ENCODE data around the gene PLK2. TPM values are rescaled to one million over a fixed set of nuclear protein-coding genes. Genes with fewer than 3 reads are reported as not detected.

Gene PLK2
- total and polyA plus RNA-seq, 11 donors: 18.4 to 169 (median 100) TPM

DNA sequence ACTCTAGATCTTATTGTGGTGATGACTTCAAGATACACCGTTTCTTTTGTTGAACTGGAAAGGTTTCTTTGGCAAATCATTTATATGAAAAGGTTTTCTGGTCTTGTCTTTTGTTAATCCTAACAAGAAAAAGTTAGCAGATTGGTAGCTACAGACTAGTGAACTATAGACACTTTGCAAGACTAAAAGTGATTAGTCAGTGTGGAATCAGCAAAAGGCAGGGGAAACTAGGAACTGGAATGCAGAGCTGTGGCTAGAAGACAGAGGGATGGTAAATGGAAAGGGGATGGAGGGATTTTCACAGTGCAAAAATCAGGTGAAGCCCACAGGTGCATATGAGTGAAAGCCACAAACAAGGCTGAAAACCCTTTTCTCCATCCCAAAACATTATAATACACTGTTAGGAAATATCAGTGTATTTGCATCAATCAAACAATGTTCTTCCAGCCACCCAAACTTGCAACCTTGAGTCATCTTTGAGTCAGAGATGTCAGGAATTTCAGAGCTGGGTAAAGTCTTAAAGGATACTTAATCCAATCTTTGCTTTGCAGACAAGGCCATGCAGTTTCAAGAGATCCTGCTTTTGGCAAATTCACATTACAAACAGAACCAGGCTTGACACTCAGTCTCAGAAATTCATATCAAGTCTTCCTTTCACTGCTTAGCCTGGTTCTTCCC is 52.7 kb downstream of the PLK2 start:
- intact Hi-C loops (cut with DNase I): no loop called here
- no peak for ATAC-seq
- Histone ChIP-seq H3K4me3 (no peak overlapping the region), H3K36me3 (no peaks in the 10 kb centered on the region), H3K27ac (no peak overlapping the region), H3K27me3 (no peaks in the 10 kb centered on the region), H3K4me1 (peaks cover 0 to 9% (median 0%) of the 10 kb centered on the region in 12 donors), H3K9me3 (no peaks in the 10 kb centered on the region)
- no peak for DNase-seq
- TF ChIP-seq, protein P1, sequence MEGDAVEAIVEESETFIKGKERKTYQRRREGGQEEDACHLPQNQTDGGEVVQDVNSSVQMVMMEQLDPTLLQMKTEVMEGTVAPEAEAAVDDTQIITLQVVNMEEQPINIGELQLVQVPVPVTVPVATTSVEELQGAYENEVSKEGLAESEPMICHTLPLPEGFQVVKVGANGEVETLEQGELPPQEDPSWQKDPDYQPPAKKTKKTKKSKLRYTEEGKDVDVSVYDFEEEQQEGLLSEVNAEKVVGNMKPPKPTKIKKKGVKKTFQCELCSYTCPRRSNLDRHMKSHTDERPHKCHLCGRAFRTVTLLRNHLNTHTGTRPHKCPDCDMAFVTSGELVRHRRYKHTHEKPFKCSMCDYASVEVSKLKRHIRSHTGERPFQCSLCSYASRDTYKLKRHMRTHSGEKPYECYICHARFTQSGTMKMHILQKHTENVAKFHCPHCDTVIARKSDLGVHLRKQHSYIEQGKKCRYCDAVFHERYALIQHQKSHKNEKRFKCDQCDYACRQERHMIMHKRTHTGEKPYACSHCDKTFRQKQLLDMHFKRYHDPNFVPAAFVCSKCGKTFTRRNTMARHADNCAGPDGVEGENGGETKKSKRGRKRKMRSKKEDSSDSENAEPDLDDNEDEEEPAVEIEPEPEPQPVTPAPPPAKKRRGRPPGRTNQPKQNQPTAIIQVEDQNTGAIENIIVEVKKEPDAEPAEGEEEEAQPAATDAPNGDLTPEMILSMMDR (IDR thresholded peaks at IDR 0.05): no peak
- no peak for TF ChIP-seq POLR2A (IDR thresholded peaks at IDR 0.05)
- WGBS, 4 donors: 90 to 97% (median 94%) methylated on average over 1 of the region's 1 CpG

GRCh38 chr5:58406394-58406793 is 53.5 kb downstream of the PLK2 start:
- no peaks in the 10 kb centered on the region for H3K27me3 ChIP-seq
- no peaks in the 10 kb centered on the region for H3K36me3 ChIP-seq
- H3K4me3 ChIP-seq: no peak overlapping the region
- 76 to 100% (median 91%) methylated on average over 2 of the region's 2 CpGs for WGBS, 4 donors
- DNase-seq: no peak
- TF ChIP-seq, protein P1 (IDR thresholded peaks at IDR 0.05): no peak
- TF ChIP-seq POLR2A (IDR thresholded peaks at IDR 0.05): no peak
- H3K27ac ChIP-seq: no peak overlapping the region
- peaks cover 0 to 9% (median 0%) of the 10 kb centered on the region in 12 donors for H3K4me1 ChIP-seq
- H3K9me3 ChIP-seq: no peaks in the 10 kb centered on the region
- intact Hi-C loops (cut with DNase I): no loop called here
- no peak for ATAC-seq

DNA sequence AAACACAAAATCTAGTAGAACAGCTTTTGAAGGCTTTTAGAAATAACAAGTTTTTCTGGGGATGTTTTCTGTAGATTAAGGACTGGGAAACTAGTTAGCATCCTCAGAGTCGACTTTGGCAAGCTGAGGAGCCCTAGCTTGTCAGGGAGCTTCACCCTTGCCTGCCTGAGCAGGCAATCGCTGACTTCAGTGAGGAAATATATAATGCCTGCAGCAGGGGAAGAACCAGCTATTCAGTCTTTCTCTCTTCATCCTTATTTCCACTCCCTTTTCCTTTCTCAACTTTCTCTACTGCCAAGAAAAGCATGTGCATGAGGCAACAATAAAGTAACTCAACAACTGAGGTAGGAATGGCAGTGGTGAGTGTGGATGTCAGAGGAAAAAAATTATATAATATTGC is 54.7 kb downstream of the PLK2 start:
- Histone ChIP-seq H3K27me3 (no peaks in the 10 kb centered on the region), H3K9me3 (no peaks in the 10 kb centered on the region), H3K36me3 (no peaks in the 10 kb centered on the region), H3K4me3 (no peak overlapping the region), H3K27ac (no peak overlapping the region), H3K4me1 (peaks cover 0 to 9% (median 0%) of the 10 kb centered on the region in 12 donors)
- ATAC-seq (no peak), DNase-seq (no peak)
- TF ChIP-seq, protein P1 (IDR thresholded peaks at IDR 0.05): no peak
- no peak for TF ChIP-seq POLR2A (IDR thresholded peaks at IDR 0.05)
- 41 to 64% (median 44%) methylated on average over 2 of the region's 2 CpGs for WGBS, 4 donors
- intact Hi-C loops (cut with DNase I): no loop called here

- H3K9me3 ChIP-seq: no peaks in the 10 kb centered on the region
- TF ChIP-seq, protein P1 (IDR thresholded peaks at IDR 0.05): no peak
- no peak for TF ChIP-seq POLR2A (IDR thresholded peaks at IDR 0.05)
- peaks cover 0 to 9% (median 0%) of the 10 kb centered on the region in 12 donors for H3K4me1 ChIP-seq
- intact Hi-C loops (cut with DNase I): no loop called here
- WGBS, 4 donors: 79 to 96% (median 87%) methylated on average over 3 of the region's 3 CpGs
- H3K36me3 ChIP-seq: no peaks in the 10 kb centered on the region
- H3K27me3 ChIP-seq: no peaks in the 10 kb centered on the region
- H3K4me3 ChIP-seq: no peak overlapping the region
- DNase-seq (no peak), ATAC-seq (no peak)
- no peak overlapping the region for H3K27ac ChIP-seq
Measured at GRCh38 chr5:58404734-58405133, 55.2 kb downstream of the PLK2 start.

Other genes with a start within 250 kb of the PLK2 start
- gene GAPT, start 31.3 kb upstream of the PLK2 start, total RNA-seq: 1 to 10 TPM in 1 of 9 donors, under 1 TPM in 5, not detected in 3; 0.09 to 1.4 (median 0.65) TPM
- under 1 TPM; 0.22 to 0.23 TPM for gene GAPT, start 31.3 kb upstream of the PLK2 start, polyA plus RNA-seq
- gene RAB3C, start 123.0 kb upstream of the PLK2 start, total RNA-seq: 1 to 10 TPM in 3 of 9 donors, under 1 TPM in 4, not detected in 2; 0.07 to 3.8 (median 0.94) TPM
- under 1 TPM; 0.04 to 0.57 TPM for gene RAB3C, start 123.0 kb upstream of the PLK2 start, polyA plus RNA-seq

Data from heart left ventricle (tissue), 16 donors.